GM20000 (cell line): ENCODE results near the gene WDR45B.
"Not testable (repeated sequence)": the region's sequence is repeated elsewhere in the genome, so short reads cannot be mapped to it uniquely, and the experiment has no call there.

Experiments used
- DNase-seq: peaks from one replicate; pipeline ENCODE4 v3.0.0; 2012; ENCODE audit warnings: low spot score
- CTCF ChIP-seq: IDR thresholded peaks from 2 replicates; pipeline ENCODE4 v1.5.1; 2012; ENCODE audit warnings: mild to moderate bottlenecking, control low read depth; ENCODE audit errors: extremely low read depth, missing control alignments

Gene WDR45B

DNA sequence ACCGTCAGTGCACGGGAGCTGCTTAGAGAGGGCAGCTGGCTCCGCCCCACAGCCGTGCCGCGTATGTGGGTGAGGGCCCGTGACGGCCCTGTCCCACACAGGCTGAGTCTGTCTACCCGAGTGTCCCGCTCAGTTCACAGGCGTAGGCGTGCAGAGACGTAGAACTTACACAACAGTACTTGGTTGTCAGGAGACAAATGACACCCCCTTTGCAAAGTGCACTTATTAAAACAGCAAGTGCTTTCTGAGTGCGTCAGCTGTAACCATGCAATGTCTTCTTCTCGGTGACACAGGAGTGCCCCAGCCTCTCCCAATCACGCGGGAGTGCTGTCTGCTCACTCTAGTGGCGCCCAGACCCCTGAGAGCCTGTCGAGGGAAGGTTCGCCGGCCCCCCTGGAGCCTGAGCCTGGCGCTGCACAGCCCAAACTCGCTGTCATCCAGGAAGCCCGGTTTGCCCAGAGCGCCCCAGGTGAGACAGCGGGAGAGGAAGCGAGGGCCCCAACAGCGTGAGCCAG, 64.5 kb downstream of the WDR45B start:
- TF ChIP-seq CTCF: no peak

DNA sequence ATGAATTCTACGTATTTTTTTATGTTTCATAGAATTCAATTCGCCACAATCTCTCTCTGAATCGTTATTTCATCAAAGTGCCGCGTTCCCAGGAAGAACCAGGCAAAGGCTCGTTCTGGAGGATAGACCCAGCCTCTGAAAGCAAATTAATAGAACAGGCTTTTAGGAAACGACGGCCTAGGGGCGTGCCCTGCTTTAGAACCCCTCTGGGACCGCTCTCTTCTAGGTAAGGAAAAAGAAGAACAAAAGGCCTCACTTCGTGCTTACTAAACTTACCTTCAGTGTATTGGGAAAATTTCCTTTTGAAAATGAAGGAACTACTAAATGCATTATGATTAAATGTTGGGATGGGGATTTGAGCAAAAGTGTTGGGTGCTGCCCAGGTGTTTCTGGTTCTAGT, 65.5 kb downstream of the WDR45B start:
- no peak for TF ChIP-seq CTCF
- no peak for DNase-seq

More for the DNA sequence above, 64.5 kb downstream of the WDR45B start:
- DNase-seq: no peak

GRCh38 chr17:82582213-82582612, 66.0 kb downstream of the WDR45B start:
- DNase-seq: no peak
- no peak for TF ChIP-seq CTCF

GRCh38 chr17:82579969-82580368, 68.3 kb downstream of the WDR45B start:
- DNase-seq: not testable (repeated sequence)

DNA sequence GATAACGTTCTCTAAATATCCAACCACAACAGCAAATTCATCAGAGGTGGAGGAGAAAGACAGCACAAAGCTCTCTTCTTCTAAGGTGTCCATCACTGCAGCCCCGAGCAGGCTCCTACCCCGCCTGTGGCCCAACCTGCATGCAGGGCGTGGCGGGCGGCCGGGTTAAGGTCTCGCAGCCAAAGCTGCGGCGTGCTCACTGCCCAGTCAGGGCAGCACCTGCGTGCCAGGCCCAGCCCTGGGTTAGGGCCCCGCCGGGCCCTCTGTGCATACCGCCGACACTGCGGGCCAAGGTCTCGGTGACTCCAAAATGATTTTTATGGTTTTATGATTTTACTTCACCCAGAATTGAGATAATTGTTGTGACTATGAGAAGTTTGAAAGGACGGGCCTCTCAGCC, 70.9 kb downstream of the WDR45B start:
- TF ChIP-seq CTCF: no peak
- DNase-seq: no peak

GRCh38 chr17:82575581-82576221, 72.5 kb downstream of the WDR45B start:
- DNase-seq: not testable (repeated sequence)

- no peak for DNase-seq
- no peak for TF ChIP-seq CTCF
Observed at GRCh38 chr17:82574041-82574440, 74.2 kb downstream of the WDR45B start.

GRCh38 chr17:82571855-82572254, 76.4 kb downstream of the WDR45B start:
- no peak for DNase-seq
- TF ChIP-seq CTCF: no peak

GRCh38 chr17:82570277-82570676, 78.0 kb downstream of the WDR45B start:
- TF ChIP-seq CTCF: no peak
- no peak for DNase-seq
